Cardiac fibroblast (primary cell): Measurements from ENCODE around the gene DRAM2.

Experiments used
- DNase-seq, 2 donors: peaks; one replicate each; pipeline versions ENCODE4 v3.0.0 to v3.0.0-alpha.2; 2010; ENCODE audit warnings: low read depth in 2 of 2
- H3K4me3 ChIP-seq, 2 donors: replicated peaks in 1 of 2; 1 replicate in 1 of 2; 2 replicates in 1 of 2; pipeline ENCODE4 v1.5.1; 2011; ENCODE audit warnings: low read depth in 2 of 2, low read length in 2 of 2, mild to moderate bottlenecking in 2 of 2, moderate library complexity in 1 of 2
- TF ChIP-seq, protein P1 (sequence below): IDR thresholded peaks from one replicate; pipeline ENCODE4 v1.5.1; 2011; ENCODE audit warnings: low read depth, mild to moderate bottlenecking, low read length, inconsistent platforms

The DRAM2 gene

DNA sequence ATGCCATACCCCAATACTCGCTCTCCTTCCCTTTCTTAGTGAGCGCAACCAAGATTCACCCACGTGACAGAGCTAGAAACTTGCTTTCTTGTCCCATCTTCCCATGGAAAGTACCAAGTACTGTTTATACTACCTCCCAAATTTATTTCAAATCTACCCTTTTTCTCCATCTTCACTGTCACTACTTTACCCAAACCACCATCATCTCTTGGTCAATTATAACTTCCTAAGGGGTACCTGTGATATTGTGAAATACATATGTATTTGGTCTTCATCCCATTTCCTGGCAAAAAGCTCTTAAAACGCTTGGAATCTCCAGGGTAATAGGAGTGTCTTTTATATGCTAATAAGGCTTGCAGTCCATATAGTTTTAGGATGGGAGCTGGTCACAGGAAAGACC, 8.2 kb downstream of the DRAM2 start:
- H3K4me3 ChIP-seq = no peak overlapping the region
- TF ChIP-seq, protein P1, sequence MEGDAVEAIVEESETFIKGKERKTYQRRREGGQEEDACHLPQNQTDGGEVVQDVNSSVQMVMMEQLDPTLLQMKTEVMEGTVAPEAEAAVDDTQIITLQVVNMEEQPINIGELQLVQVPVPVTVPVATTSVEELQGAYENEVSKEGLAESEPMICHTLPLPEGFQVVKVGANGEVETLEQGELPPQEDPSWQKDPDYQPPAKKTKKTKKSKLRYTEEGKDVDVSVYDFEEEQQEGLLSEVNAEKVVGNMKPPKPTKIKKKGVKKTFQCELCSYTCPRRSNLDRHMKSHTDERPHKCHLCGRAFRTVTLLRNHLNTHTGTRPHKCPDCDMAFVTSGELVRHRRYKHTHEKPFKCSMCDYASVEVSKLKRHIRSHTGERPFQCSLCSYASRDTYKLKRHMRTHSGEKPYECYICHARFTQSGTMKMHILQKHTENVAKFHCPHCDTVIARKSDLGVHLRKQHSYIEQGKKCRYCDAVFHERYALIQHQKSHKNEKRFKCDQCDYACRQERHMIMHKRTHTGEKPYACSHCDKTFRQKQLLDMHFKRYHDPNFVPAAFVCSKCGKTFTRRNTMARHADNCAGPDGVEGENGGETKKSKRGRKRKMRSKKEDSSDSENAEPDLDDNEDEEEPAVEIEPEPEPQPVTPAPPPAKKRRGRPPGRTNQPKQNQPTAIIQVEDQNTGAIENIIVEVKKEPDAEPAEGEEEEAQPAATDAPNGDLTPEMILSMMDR = no peak
- DNase-seq = no peak

DNA sequence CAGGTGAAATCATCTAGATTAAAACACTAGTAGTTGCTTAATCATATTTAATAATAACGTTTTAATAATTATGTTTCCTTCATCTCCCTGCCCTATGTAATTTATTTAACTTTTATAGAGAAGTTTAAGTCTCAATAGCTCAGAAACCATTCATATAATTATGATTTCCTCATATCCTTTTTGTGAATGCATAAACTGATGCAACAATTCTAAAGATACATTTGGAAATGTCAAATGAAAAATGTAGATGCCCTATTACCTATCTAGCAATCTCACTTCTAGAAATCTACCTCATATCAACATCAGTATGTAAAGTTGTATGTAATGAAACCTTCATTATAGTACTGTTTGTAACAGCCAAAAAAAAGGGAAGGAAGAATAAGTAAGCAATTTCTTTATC, 10.5 kb downstream of the DRAM2 start:
- TF ChIP-seq, protein P1 = no peak
- no peak overlapping the region for H3K4me3 ChIP-seq
- no peak for DNase-seq

DNA sequence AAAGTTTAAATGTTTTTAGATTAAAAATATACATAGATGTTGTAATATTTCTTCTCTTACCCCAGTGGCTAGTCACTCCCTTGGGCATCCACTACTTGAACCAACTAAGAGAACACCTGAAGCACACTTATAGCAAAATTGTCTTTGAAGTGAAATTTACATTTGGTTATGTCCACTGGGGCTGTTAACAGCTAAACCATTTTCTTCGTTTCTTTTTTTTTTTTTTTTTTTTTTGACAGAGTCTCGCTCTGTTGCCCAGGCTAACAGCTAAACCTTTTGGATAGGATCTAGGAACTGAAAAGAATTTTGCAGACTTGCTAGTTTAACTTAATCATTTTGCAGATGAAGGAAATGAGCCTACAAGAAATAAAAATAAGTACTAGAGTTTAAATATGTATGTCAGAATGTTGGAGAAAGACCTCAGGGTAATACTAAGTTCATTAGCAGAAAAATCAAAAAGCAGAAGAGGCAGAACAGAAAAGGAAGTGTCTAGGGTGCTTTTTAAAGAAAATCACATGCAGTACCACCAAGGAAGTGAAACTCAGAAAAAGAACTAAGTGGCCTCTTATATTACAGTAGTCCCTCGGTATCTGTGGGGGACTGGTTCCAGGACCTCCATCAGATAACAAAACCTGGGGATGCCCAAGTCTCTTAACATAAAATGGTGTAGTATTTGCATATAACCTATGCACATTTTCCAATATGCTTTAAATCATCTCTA, 11.8 kb downstream of the DRAM2 start:
- TF ChIP-seq, protein P1 = no peak
- no peak for DNase-seq
- no peak overlapping the region for H3K4me3 ChIP-seq

DNA sequence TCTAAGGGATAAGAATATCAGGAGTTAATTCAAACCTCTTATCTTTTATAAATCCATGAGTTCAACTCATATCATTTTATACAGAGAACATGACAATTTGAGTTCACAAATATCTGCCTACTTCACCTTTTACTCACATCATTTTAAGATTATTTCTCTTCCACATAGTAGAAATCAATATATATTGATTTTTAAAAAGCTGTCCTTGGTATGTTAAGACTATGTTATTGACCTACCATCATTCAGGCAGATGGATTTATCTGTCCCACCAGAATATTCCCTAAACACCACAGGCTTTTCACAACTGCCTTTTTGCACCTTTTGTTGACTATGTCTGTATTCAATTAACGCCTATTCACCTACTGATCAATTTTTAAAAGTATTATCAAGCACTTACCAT, 13.5 kb downstream of the DRAM2 start:
- no peak for DNase-seq
- H3K4me3 ChIP-seq = no peak overlapping the region
- TF ChIP-seq, protein P1 = no peak

DNA sequence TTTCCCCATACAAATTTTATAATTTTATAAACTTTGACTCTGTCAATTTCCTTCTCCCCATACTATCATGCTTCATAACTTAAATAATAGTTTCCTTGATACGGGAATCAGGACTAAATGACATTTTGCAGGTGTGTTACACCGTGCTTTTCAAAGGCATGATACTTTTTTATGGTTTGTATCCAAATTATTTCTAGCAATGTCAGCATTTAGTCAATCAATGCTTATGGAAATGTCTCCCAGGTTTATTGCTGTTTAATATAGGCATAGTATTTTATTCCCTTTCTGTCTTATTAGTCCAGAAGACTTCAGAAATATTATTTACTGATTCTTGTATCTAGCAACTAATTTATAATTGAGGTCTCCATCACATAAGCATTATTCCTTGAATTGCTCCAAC, 23.4 kb downstream of the DRAM2 start:
- TF ChIP-seq, protein P1 = no peak
- no peak for DNase-seq
- H3K4me3 ChIP-seq = no peak overlapping the region

DNA sequence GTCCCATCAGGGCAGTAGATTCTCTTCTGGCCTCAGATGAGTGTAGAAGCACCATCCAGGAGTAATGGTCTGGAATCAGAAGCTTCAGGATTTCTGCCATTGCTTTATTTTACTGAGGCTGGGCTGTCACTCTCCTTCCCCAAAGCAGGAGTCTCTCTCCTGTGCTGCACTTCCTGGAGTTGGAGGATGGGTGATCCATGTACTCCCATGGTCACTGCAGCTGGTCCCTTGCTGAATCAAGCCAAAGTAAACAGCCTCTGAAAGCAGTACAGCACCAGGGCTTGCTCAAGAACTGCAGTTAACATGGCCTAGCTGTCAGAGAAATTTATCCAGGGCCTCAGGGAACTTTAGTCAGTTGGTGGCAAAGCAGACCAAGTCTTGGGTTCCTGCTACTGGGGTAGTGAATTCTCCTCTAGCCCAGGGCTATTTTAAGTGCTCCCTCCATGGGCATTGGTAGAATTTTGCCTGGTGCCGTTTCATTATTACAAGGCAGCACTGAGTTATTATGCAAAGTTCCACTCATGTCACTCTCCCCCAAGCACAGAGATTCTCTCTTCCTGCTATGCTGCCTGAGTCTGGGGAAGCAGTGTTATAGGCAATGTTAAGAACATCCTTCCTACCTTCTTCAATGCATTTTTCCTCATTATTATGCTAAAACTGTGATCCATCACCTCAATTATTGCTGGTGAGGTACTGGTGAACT, 29.5 kb downstream of the DRAM2 start:
- TF ChIP-seq, protein P1 = no peak

DNA sequence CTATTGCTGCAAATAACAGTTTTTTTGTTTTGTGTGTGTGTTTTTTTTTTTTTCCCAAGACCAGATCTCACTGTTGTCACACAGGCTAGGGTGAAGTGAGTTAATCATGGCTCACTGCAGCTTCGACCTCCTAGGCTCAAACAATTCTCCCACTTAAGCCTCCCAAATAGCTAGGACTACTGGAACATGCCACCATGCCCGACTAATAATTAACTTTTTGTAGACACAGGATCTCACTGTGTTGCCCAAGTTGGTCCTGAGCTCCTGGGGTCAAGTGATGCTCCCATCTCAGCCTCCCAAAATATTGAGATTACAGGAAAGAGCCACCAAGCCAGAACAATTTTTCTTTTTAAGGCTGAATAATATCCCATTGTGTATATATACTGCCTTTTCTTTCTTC, 34.9 kb downstream of the DRAM2 start:
- no peak for DNase-seq
- H3K4me3 ChIP-seq = no peak overlapping the region
- TF ChIP-seq, protein P1 = no peak

More for the DNA sequence above, 29.5 kb downstream of the DRAM2 start:
- peak; percentile 3 to 61 for DNase-seq
- no peak overlapping the region for H3K4me3 ChIP-seq
